GM19193 (cell line): ENCODE measurements around the gene RALY.

Experiments
- POLR2A ChIP-seq: IDR thresholded peaks from 4 replicates; pipeline ENCODE4 v1.6.1; 2011; ENCODE audit not compliant: insufficient read depth, insufficient read length; ENCODE audit errors: extremely low read depth

RALY gene

DNA sequence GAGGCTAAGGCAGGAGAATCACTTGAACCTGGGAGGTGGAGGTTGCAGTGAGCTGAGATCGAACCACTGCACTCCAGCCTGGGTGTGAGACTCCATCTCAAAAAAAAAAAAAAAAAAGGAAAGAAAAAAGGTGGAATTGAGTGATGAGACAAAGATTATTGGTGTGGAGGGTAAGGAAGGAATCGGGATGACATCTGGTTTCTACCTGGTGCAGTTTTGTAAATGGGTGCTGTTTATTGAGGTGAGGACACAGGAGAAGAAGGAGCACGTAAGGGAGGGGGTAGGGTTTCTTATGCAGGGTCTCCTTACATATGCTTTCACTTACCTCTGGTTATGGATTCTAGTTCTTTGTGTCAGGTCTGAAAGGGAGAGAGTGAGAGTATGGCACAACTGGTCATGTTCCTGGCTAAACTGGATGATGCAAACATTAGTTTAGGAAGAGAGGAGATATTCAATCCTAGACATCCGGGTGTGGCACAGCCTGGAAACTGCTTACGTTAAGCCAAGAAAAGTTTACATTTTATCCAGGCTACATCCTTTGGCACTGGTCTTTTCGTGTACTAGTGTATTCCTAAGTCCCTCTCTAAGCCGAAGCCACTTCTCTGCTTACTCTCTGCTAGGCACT, 5.4 kb downstream of the RALY start:
- no peak for TF ChIP-seq POLR2A

DNA sequence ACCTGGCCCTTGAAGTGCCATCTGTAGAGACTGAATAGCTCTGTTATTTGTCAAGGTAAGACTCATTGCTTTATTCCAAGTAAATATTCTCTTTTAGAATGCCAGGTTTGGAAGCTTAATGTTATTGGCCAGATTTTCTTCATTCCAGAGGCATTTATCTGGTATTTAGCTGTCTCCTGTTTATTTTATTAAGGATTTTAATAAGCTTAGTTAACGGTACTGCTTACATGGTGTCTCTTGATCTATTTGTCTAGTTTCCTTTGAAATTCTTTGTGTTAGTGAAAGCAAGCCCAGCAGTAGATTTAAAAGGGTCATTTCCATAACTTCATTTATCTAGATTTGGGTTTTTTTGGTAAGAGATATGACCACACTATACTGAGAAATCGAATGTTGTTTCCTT, 7.7 kb downstream of the RALY start:
- no peak for TF ChIP-seq POLR2A

GRCh38 chr20:34004227-34004626, 10.5 kb downstream of the RALY start:
- no peak for TF ChIP-seq POLR2A

DNA sequence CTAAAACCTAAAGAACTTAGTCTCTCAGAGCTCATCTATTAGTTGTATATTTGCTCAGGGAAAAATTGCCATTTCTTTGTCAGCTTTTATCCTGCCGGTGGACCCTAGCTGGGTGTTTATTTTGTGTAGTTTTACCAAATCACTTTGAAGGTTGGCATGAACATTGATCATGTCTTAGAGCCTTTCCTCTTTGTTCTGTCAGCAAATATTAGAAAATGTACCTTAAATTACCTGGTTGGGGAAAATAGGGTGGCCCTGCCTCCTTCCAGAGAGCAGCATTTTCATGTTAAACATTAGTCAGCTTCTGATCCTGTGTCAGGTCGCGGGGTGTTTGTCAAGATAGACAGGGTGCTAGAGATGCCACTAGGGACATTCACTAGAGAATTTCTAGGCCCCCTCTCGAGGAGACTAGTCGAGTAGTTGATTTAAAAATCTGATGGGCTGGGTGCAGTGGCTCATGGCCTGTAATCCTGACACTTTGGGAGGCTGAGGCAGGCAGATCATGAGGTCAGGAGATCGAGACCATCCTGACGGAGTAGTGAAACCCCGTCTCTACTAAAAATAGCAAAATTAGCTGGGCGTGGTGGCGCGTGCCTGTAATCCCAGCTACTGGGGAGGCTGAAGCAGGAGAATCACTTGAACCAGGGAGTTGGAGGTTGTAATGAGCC, 11.2 kb downstream of the RALY start:
- TF ChIP-seq POLR2A = no peak

GRCh38 chr20:34006619-34007018, 12.9 kb downstream of the RALY start:
- no peak for TF ChIP-seq POLR2A

GRCh38 chr20:34008477-34008876, 14.8 kb downstream of the RALY start:
- TF ChIP-seq POLR2A = no peak

DNA sequence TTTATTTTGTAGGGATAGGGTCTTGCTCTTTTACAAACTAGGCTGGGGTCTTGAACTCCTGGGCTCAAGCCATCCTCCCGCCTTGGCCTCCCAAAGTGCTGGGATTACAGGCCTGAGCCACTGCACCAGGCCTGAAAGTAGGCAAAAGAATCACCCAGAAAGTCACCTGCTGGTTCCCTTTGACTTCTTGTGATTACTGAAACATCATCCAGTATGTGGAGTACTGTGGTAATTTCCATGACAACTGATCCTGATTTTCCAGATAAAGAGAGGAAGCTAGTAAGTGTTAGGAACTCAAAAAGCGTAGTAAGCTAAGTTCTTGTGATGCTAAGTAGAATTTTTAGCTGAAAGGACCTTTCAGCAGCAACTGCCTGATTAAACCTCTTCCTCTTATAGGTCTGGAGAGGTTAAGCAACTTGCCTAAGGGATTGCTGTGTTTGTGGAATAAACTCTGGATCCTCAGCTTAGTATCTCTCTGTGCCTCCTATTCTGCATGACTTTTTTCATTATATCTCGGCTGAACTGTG, 16.8 kb downstream of the RALY start:
- TF ChIP-seq POLR2A = no peak

DNA sequence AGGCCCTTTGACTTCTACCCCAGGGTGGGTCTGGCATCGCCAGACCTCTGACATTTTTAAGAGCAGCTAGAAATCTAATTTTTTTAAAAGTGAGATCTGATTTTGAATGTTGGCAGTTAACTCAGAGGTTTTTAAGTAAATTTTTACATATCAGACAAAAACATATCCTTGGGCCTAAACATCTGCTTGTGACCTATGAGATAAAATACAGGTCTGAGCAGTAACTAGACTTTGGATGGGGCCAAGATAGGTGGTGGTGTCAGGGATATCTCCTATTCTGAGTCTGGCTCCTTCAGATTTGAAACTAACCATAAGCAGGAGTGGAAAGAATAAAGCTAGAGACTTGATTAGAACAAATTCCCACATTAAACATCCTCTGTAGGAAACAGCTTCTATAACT, 17.6 kb downstream of the RALY start:
- TF ChIP-seq POLR2A = no peak

DNA sequence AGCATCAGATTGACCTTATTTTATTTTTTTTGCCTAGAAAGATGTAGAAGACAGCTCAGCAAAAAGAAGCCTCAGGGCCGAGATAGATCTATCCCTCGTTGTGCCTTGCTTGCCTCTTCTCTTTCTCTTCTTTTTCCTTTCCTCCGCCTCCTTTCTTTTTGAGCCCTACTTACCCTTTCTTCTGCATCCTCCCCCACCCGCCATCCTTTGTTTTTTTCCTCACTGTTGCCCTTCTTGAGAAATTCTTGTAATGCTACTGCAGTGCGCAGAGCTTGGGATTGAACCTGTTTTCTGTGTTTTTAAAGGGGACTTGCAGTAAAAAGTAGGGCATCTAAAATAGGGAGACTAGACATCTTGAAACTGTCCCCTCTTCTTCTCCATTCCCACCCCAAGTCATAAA, 18.6 kb downstream of the RALY start:
- no peak for TF ChIP-seq POLR2A

- no peak for TF ChIP-seq POLR2A
Observed at GRCh38 chr20:34012735-34013134, 19.0 kb downstream of the RALY start.

DNA sequence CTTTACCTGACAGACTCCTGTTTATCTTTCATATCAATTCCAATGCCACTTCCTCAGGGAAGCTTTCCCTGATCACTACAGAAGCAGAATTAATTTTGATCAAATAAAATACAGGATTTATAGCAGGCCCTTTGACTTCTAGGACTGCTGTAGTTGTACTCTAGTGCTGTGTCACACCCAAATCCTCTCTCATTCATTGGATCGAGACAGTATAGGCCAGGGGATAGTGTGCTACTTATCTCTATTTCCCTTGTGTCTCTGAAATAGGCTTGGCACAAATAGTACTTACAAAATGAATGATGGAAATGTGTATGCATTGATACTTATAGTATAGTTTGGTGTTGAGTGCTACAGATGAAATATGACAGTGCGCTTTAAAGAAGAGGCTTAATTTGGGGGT, 19.8 kb downstream of the RALY start:
- no peak for TF ChIP-seq POLR2A

GRCh38 chr20:34014878-34015277, 21.2 kb downstream of the RALY start:
- no peak for TF ChIP-seq POLR2A

- TF ChIP-seq POLR2A = no peak
Observed at GRCh38 chr20:34015401-34016335, 22.0 kb downstream of the RALY start.

DNA sequence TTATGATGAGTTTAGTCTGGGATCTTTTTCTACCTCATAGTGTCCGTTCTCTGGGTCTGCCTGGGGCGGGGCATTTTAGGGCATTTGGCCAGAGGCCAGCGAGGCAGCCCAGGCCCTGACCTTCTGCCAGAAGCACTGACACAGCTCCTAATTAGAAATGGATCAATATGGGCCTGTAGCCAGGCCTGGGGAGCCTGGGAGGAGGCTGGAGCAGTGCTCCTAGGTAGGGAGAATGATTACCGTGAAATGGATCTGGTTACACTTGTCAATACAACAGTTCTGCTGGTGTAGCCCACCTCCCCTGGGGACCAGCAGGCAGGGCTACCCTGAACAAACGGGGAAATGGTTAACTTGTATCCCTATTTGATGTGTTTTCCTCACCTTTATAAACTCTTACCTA, 23.0 kb downstream of the RALY start:
- TF ChIP-seq POLR2A = no peak

DNA sequence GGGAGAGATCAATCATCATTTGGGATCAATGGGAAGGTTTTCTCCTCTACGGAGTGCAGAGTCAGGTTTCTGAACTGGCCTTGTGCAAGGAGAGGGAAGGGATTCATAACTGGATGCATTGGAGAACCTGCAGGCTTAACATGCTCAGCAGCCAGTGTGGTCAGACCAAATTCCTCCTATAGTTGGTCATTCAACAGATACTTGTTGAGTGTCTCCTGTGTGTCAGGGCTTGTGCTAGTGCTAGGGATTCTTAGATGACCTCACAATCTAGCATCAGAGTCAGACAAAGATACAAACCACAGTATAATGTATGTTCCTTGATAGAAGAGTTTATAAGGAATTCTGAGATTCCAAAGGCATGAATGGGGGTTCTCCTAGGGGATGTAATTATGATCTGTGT, 23.9 kb downstream of the RALY start:
- no peak for TF ChIP-seq POLR2A
